Esophagus muscularis mucosa (tissue), 4 donors: ENCODE results near the gene ECEL1. TPM values are rescaled to one million over a fixed set of nuclear protein-coding genes. Genes with fewer than 3 reads are reported as not detected.

Source experiments
- DNase-seq: peaks from one replicate; pipeline ENCODE4 v3.0.0-alpha.2; 2017; ENCODE audit errors: extremely low spot score
- H3K27ac ChIP-seq, 4 donors: fragments of 200-600 bp; sonication (generic); replicated peaks in 1 of 4; 1 replicate in 3 of 4; 2 replicates in 1 of 4; pipeline ENCODE4 v1.5.1; 2016 to 2019; ENCODE audit warnings: mild to moderate bottlenecking in 1 of 4
- H3K27me3 ChIP-seq, 4 donors: fragments of 200-600 bp; sonication (generic); one replicate each; pipeline versions ENCODE4 v1.5.1 to v1.6.0; 2016 to 2019
- H3K36me3 ChIP-seq, 4 donors: fragments of 200-600 bp; sonication (generic); one replicate each; pipeline ENCODE4 v1.5.1; 2016 to 2019
- H3K4me1 ChIP-seq, 4 donors: fragments of 200-600 bp; sonication (generic); one replicate each; pipeline ENCODE4 v1.5.1; 2016 to 2019
- H3K4me3 ChIP-seq, 4 donors: fragments of 200-600 bp; sonication (generic); 1 replicate in 2 of 4; 2 replicates in 2 of 4; pipeline ENCODE4 v1.5.1; 2016 to 2019; ENCODE audit warnings: mild to moderate bottlenecking in 4 of 4, moderate library complexity in 1 of 4
- H3K9me3 ChIP-seq, 4 donors: fragments of 200-600 bp; sonication (generic); 1 replicate in 3 of 4; 2 replicates in 1 of 4; pipeline ENCODE4 v1.5.1; 2016 to 2019
- CTCF ChIP-seq, 3 experiments: fragments of 200-600 bp in 2 of 3; fragments of 450-650 bp in 1 of 3; sonication (generic) in 2 of 3; IDR thresholded peaks; one replicate each; pipeline ENCODE4 v1.5.1; 2017 to 2019; ENCODE audit warnings: antibody characterized with exemption in 3 of 3, mild to moderate bottlenecking in 2 of 3, moderate library complexity in 1 of 3
- EP300 ChIP-seq: sonication (generic); formaldehyde crosslinking; IDR thresholded peaks from one replicate; pipeline ENCODE4 v1.6.1; 2017; ENCODE audit warnings: antibody characterized with exemption
- POLR2A ChIP-seq: fragments of 450-650 bp; IDR thresholded peaks from one replicate; pipeline ENCODE4 v1.6.1; 2017; ENCODE audit warnings: antibody characterized with exemption, moderate library complexity, mild to moderate bottlenecking, low read depth
- POLR2AphosphoS5 ChIP-seq, 2 donors: sonication (generic); formaldehyde crosslinking; IDR thresholded peaks; one replicate each; pipeline ENCODE4 v1.6.1; 2017; ENCODE audit warnings: antibody characterized with exemption in 2 of 2
- WGBS: methylation state at CpG from one replicate; pipeline ENCODE4 v1.1.5; 2018; 5-methylcytosine and 5-hydroxymethylcytosine counted together
- intact Hi-C: fragments of 100-400 bp; cut with DNase I; formaldehyde crosslinking; loops from one replicate; pipeline ENCODE4 v1.15.1; 2023
- total RNA-seq, 4 donors: library from RNA; depleted of rRNA; stranded (reverse); fragments of >200 nt; gene quantifications; one replicate each; pipeline versions ENCODE4 v1.1.0 to v1.2.1, GENCODE V29; 2016

The ECEL1 gene
- total RNA-seq, 4 donors from 2014 or later: 0.66 to 1.6 (median 1.4) TPM; not detected in 1

- TF ChIP-seq POLR2A (no peak), EP300 (no peak), CTCF (IDR thresholded peaks at IDR 0.05) (no peak), POLR2AphosphoS5 (IDR thresholded peaks at IDR 0.05) (no peak)
- Histone ChIP-seq H3K27ac (no peak overlapping the region), H3K4me3 (no peak overlapping the region), H3K9me3 (no peaks in the 10 kb centered on the region), H3K4me1 (peaks cover 17 to 19% (median 18%) of the 10 kb centered on the region in 4 donors), H3K36me3 (no peaks in the 10 kb centered on the region), H3K27me3 (peaks cover 0 to 44% (median 18%) of the 10 kb centered on the region in 4 donors)
- WGBS: 63% methylated on average over 7 of the region's 11 CpGs
- intact Hi-C loops: loop anchor here (10.0 kb wide), 1 partner anchor 624 kb away; no protein-coding TSS in a partner anchor
- no peak for DNase-seq
Measured at GRCh38 chr2:232528746-232529460, 41.3 kb upstream of the ECEL1 start.

- Histone ChIP-seq H3K4me3 (no peak overlapping the region), H3K4me1 (peaks cover 20 to 28% (median 25%) of the 10 kb centered on the region in 4 donors), H3K27ac (no peak overlapping the region), H3K9me3 (no peaks in the 10 kb centered on the region), H3K27me3 (peaks cover 0 to 52% (median 27%) of the 10 kb centered on the region in 4 donors), H3K36me3 (no peaks in the 10 kb centered on the region)
- TF ChIP-seq POLR2AphosphoS5 (IDR thresholded peaks at IDR 0.05): no peak
- TF ChIP-seq EP300: no peak
- no peak for TF ChIP-seq POLR2A
- 82% methylated on average over 5 of the region's 6 CpGs for WGBS
- intact Hi-C loops: loop anchor here (10.0 kb wide), 1 partner anchor 623 kb away; no protein-coding TSS in a partner anchor
- no peak for DNase-seq
Measured at GRCh38 chr2:232527905-232528470, 40.4 kb upstream of the ECEL1 start.

GRCh38 chr2:232526372-232526941 is 38.8 kb upstream of the ECEL1 start:
- H3K9me3 ChIP-seq: no peaks in the 10 kb centered on the region
- DNase-seq: no peak
- intact Hi-C loops: loop anchor here (10.0 kb wide), 1 partner anchor 622 kb away; no protein-coding TSS in a partner anchor
- WGBS: 100% methylated on average over 1 of the region's 13 CpGs
- no peak overlapping the region for H3K27ac ChIP-seq
- no peaks in the 10 kb centered on the region for H3K36me3 ChIP-seq
- H3K27me3 ChIP-seq: peaks cover 6 to 67% (median 43%) of the 10 kb centered on the region in 4 donors
- H3K4me3 ChIP-seq: no peak overlapping the region
- no peak for TF ChIP-seq CTCF (IDR thresholded peaks at IDR 0.05)
- TF ChIP-seq POLR2AphosphoS5 (IDR thresholded peaks at IDR 0.05): no peak
- no peak for TF ChIP-seq EP300
- TF ChIP-seq POLR2A: no peak
- peaks cover 31 to 43% (median 38%) of the 10 kb centered on the region in 4 donors for H3K4me1 ChIP-seq

GRCh38 chr2:232525791-232526371 is 38.2 kb upstream of the ECEL1 start, which contains the start of gene CHRND:
TSS of gene CHRND (plus strand) at chr2:232526160. CDS start at chr2:232526216, 56 bp downstream.
- no peaks in the 10 kb centered on the region for H3K36me3 ChIP-seq
- no peak within 1 kb of the TSS for H3K27ac ChIP-seq
- peaks cover 31 to 43% (median 38%) of the 10 kb centered on the region in 4 donors for H3K4me1 ChIP-seq
- no peak for TF ChIP-seq EP300
- no peak for TF ChIP-seq CTCF (IDR thresholded peaks at IDR 0.05)
- no peak for TF ChIP-seq POLR2AphosphoS5 (IDR thresholded peaks at IDR 0.05)
- TF ChIP-seq POLR2A: no peak
- no peak for DNase-seq
- 18% methylated on average over 7 of the region's 18 CpGs for WGBS
- H3K4me3 ChIP-seq: no peak within 1 kb of the TSS
- H3K27me3 ChIP-seq: peaks cover 6 to 69% (median 44%) of the 10 kb centered on the region in 4 donors
- H3K9me3 ChIP-seq: no peaks in the 10 kb centered on the region
- intact Hi-C loops: loop anchor here (10.0 kb wide), 1 partner anchor 621 kb away; no protein-coding TSS in a partner anchor
